SK-N-SH (cell line): ENCODE data around the gene PRLH. TPM values are rescaled to one million over a fixed set of nuclear protein-coding genes. Genes with fewer than 3 reads are reported as not detected.

ENCODE experiments used
- CTCF ChIA-PET: fragments of 300-600, 350-600 bp; formaldehyde crosslinking; extraction: SDS; loops from one replicate; lab custom pipeline; 2021; lab: Yijun Ruan, JAX
- POLR2A ChIA-PET: fragments of 350-600 bp; sonication (Branson Sonifier 250); formaldehyde crosslinking; extraction: SDS; loops from one replicate; lab custom pipeline; 2020; ENCODE audit warnings: antibody characterized with exemption, inconsistent platforms; lab: Yijun Ruan, JAX
- DNase-seq: peaks from one replicate; pipeline ENCODE4 v3.0.0; 2012
- H2AFZ ChIP-seq: fragments of 200-600 bp; sonication (generic); 2 replicates; pipeline ENCODE4 v1.8.1; 2016; ENCODE audit warnings: antibody characterized with exemption, mild to moderate bottlenecking, low read depth
- H3F3A ChIP-seq: fragments of 200-600 bp; sonication (generic); replicated peaks from 2 replicates; pipeline ENCODE3; 2016; ENCODE audit warnings: antibody characterized with exemption, mild to moderate bottlenecking; ENCODE audit not compliant: insufficient read depth
- H3K27ac ChIP-seq, 2 experiments: fragments of 200-500 bp in 1 of 2; fragments of 200-600 bp in 1 of 2; sonication (Bioruptor generic) in 1 of 2; sonication (generic), shearing (Covaris generic) in 1 of 2; 2 replicates each; pipeline versions ENCODE4 v1.5.1 to v1.6.1; 2014 to 2016; ENCODE audit warnings: low read depth in 2 of 2, inconsistent platforms in 1 of 2, low read length in 1 of 2, mild to moderate bottlenecking in 1 of 2, mixed read lengths in 1 of 2
- H3K27me3 ChIP-seq: fragments of 200-600 bp; sonication (generic), shearing (Covaris generic); 2 replicates; pipeline ENCODE4 v1.6.1; 2016; ENCODE audit warnings: mixed run types; ENCODE audit not compliant: insufficient read depth
- H3K36me3 ChIP-seq, 2 experiments: fragments of 200-500 bp in 1 of 2; fragments of 200-600 bp in 1 of 2; sonication (Bioruptor generic) in 1 of 2; sonication (generic) in 1 of 2; replicated peaks in 1 of 2; 2 replicates each; pipeline versions ENCODE3 to v1.5.1; 2014 to 2016; ENCODE audit warnings: low read length in 1 of 2, mild to moderate bottlenecking in 1 of 2; ENCODE audit not compliant: insufficient read depth in 2 of 2, control insufficient read depth in 1 of 2
- H3K4me1 ChIP-seq, 2 experiments: fragments of 200-500 bp in 1 of 2; fragments of 200-600 bp in 1 of 2; sonication (Bioruptor generic) in 1 of 2; sonication (generic), shearing (Covaris generic) in 1 of 2; 2 replicates each; pipeline versions ENCODE4 v1.5.1 to v1.6.1; 2014 to 2016; ENCODE audit warnings: low read depth in 1 of 2, low read length in 1 of 2, mixed run types in 1 of 2; ENCODE audit not compliant: insufficient read depth in 2 of 2, control insufficient read depth in 1 of 2
- H3K4me2 ChIP-seq: fragments of 200-600 bp; sonication (generic), shearing (Covaris generic); 2 replicates; pipeline ENCODE4 v1.6.1; 2017; ENCODE audit warnings: mixed run types
- H3K4me3 ChIP-seq, 2 experiments: fragments of 200-500 bp in 1 of 2; fragments of 200-600 bp in 1 of 2; sonication (Bioruptor generic) in 1 of 2; sonication (generic), shearing (Covaris generic) in 1 of 2; 2 replicates each; pipeline versions ENCODE4 v1.5.1 to v1.8.1; 2014 to 2016; ENCODE audit warnings: low read depth in 2 of 2, inconsistent platforms in 1 of 2, low read length in 1 of 2, mild to moderate bottlenecking in 1 of 2, mixed read lengths in 1 of 2, moderate library complexity in 1 of 2
- H3K79me2 ChIP-seq: fragments of 200-600 bp; sonication (generic); 2 replicates; pipeline ENCODE4 v1.8.1; 2017; ENCODE audit warnings: mild to moderate bottlenecking; ENCODE audit not compliant: insufficient read depth
- H3K9ac ChIP-seq: fragments of 200-600 bp; sonication (generic); 2 replicates; pipeline ENCODE4 v1.6.1; 2017; ENCODE audit warnings: mixed run types
- H3K9me2 ChIP-seq: fragments of 200-600 bp; sonication (generic); 2 replicates; pipeline ENCODE4 v1.6.1; 2017; ENCODE audit warnings: mixed run types
- H3K9me3 ChIP-seq: fragments of 200-600 bp; sonication (generic); 2 replicates; pipeline ENCODE4 v1.6.1; 2017; ENCODE audit warnings: mixed run types, mild to moderate bottlenecking, moderate library complexity
- H4K20me1 ChIP-seq: fragments of 200-600 bp; sonication (generic); 2 replicates; pipeline ENCODE4 v1.6.1; 2017; ENCODE audit warnings: mild to moderate bottlenecking, mixed run types; ENCODE audit not compliant: insufficient read depth
- FOSL2 ChIP-seq: IDR thresholded peaks from 2 replicates; pipeline ENCODE4 v1.4.0; 2012; ENCODE audit warnings: low read depth, mild to moderate bottlenecking, moderate library complexity, borderline replicate concordance
- GABPA ChIP-seq: IDR thresholded peaks from 2 replicates; pipeline ENCODE4 v1.4.0; 2012; ENCODE audit warnings: low read depth, mild to moderate bottlenecking
- MEF2A ChIP-seq: IDR thresholded peaks from 2 replicates; pipeline ENCODE4 v1.4.0; 2012; ENCODE audit warnings: low read depth, borderline replicate concordance
- RAD21 ChIP-seq: IDR thresholded peaks from 2 replicates; pipeline ENCODE4 v1.6.1; 2012; ENCODE audit warnings: mild to moderate bottlenecking, low read length
- RCOR1 ChIP-seq: fragments of 150-350 bp; IDR thresholded peaks from 2 replicates; pipeline ENCODE4 v1.6.1; 2017; ENCODE audit warnings: antibody characterized with exemption, low read length
- RXRA ChIP-seq: IDR thresholded peaks from 2 replicates; pipeline ENCODE4 v1.4.0; 2012; ENCODE audit warnings: low read depth, mild to moderate bottlenecking, borderline replicate concordance
- USF1 ChIP-seq: IDR thresholded peaks from 2 replicates; pipeline ENCODE4 v1.4.0; 2012; ENCODE audit warnings: low read depth, borderline replicate concordance
- WGBS: methylation state at CpG from one replicate; pipeline ENCODE4 v1.1.6; 2017; ENCODE audit warnings: low lambda C conversion rate; 5-methylcytosine and 5-hydroxymethylcytosine counted together
- polyA plus RNA-seq, 3 experiments: library from polyadenylated mRNA; depleted of rRNA; stranded (reverse); fragments of >200 nt; gene quantifications; 2 replicates each; pipeline ENCODE4 v1.2.3, GENCODE V29; 2012

Gene PRLH
- polyA plus RNA-seq, 1 of the 3 experiments (the other 2 are of a cell fraction), result not detected

- H3K79me2 ChIP-seq, result no peaks in the 10 kb centered on the region
- H3K4me2 ChIP-seq, result no peak overlapping the region
- POLR2A ChIA-PET, result no interaction called here
- 95% methylated on average over 7 of the region's 8 CpGs for WGBS
- TF ChIP-seq USF1 (no peak), RAD21 (no peak), MEF2A (no peak), GABPA (no peak), FOSL2 (no peak)
- TF ChIP-seq, all 33 proteins: peak for 0
- DNase-seq, result no peak
- Histone ChIP-seq H3K27ac (no peak overlapping the region), H3K36me3 (no peaks in the 10 kb centered on the region), H3K4me1 (peaks cover 6 to 16% of the 10 kb centered on the region in 2 experiments; a peak in 3 of 4 replicates), H3K27me3 (no peaks in the 10 kb centered on the region), H3K9ac (no peak overlapping the region), H3F3A (no peaks in the 10 kb centered on the region), H4K20me1 (no peaks in the 10 kb centered on the region), H3K9me3 (no peaks in the 10 kb centered on the region), H2AFZ (no peak overlapping the region), H3K4me3 (no peak overlapping the region), H3K9me2 (no peaks in the 10 kb centered on the region)
- CTCF ChIA-PET, result interaction anchor here (0.6 to 7.9 kb wide), 9 partner anchors 10 to 488 kb away, joined by 3 to 311 read pairs (median 27); partner anchors contain the start of gene COPS8
Observed at GRCh38 chr2:237573721-237574415, 7.5 kb downstream of the PRLH start.

GRCh38 chr2:237574467-237574866 is 8.1 kb downstream of the PRLH start:
- no peak for DNase-seq
- Histone ChIP-seq H3K27me3 (no peaks in the 10 kb centered on the region), H2AFZ (no peak overlapping the region), H3K9ac (no peak overlapping the region), H3K4me2 (no peak overlapping the region), H3K9me2 (no peaks in the 10 kb centered on the region), H3F3A (no peaks in the 10 kb centered on the region), H3K79me2 (no peaks in the 10 kb centered on the region), H3K4me3 (no peak overlapping the region), H3K27ac (no peak overlapping the region), H3K36me3 (no peaks in the 10 kb centered on the region), H3K9me3 (no peaks in the 10 kb centered on the region), H4K20me1 (no peaks in the 10 kb centered on the region), H3K4me1 (peaks cover 6 to 16% of the 10 kb centered on the region in 2 experiments; a peak in 3 of 4 replicates)
- ChIA-PET CTCF (interaction anchor here (0.6 to 7.9 kb wide), 4 partner anchors 46 to 453 kb away, joined by 3 to 311 read pairs (median 16); no protein-coding TSS in a partner anchor), POLR2A (no interaction called here)
- WGBS, result 94% methylated on average over 7 of the region's 9 CpGs
- TF ChIP-seq RCOR1 (no peak), RXRA (no peak)
